ENCODE data around the gene UQCRHL.

UQCRHL gene

GRCh38 chr1:15802234-15802965, 5.0 kb downstream of the UQCRHL start:
- in situ Hi-C loops (cut with MboI; ENCODE audit: low pct_unique_long_range_greater_than_20kb, low sequenced_read_pairs) = no loop called here
- DNase-seq = peak; percentile 16

GRCh38 chr1:15799928-15800835, 7.3 kb downstream of the UQCRHL start:
- peak; percentile 70 for DNase-seq
- in situ Hi-C loops (cut with MboI; ENCODE audit: low pct_unique_long_range_greater_than_20kb, low sequenced_read_pairs) = no loop called here

- in situ Hi-C loops (cut with MboI; ENCODE audit: low pct_unique_long_range_greater_than_20kb, low sequenced_read_pairs) = no loop called here
- no peak for DNase-seq
Measured at GRCh38 chr1:15799004-15799867, 8.2 kb downstream of the UQCRHL start.

GRCh38 chr1:15797614-15798390, 9.6 kb downstream of the UQCRHL start:
- no peak for DNase-seq
- in situ Hi-C loops (cut with MboI; ENCODE audit: low pct_unique_long_range_greater_than_20kb, low sequenced_read_pairs) = no loop called here

- DNase-seq = no peak
- in situ Hi-C loops (cut with MboI; ENCODE audit: low pct_unique_long_range_greater_than_20kb, low sequenced_read_pairs) = no loop called here
Measured at GRCh38 chr1:15796086-15796462, 11.4 kb downstream of the UQCRHL start.

GRCh38 chr1:15788624-15789301, 18.7 kb downstream of the UQCRHL start:
- in situ Hi-C loops (cut with MboI; ENCODE audit: low pct_unique_long_range_greater_than_20kb, low sequenced_read_pairs) = no loop called here
- peak; percentile 39 for DNase-seq

- DNase-seq = no peak
- in situ Hi-C loops (cut with MboI; ENCODE audit: low pct_unique_long_range_greater_than_20kb, low sequenced_read_pairs) = no loop called here
Measured at GRCh38 chr1:15786581-15786980, 20.9 kb downstream of the UQCRHL start.

- no peak for DNase-seq
- in situ Hi-C loops (cut with MboI; ENCODE audit: low pct_unique_long_range_greater_than_20kb, low sequenced_read_pairs) = no loop called here
Measured at GRCh38 chr1:15785683-15786082, 21.8 kb downstream of the UQCRHL start.

GRCh38 chr1:15777909-15778707, 29.3 kb downstream of the UQCRHL start:
- in situ Hi-C loops (cut with MboI; ENCODE audit: low pct_unique_long_range_greater_than_20kb, low sequenced_read_pairs) = no loop called here
- no peak for DNase-seq

- in situ Hi-C loops (cut with MboI; ENCODE audit: low pct_unique_long_range_greater_than_20kb, low sequenced_read_pairs) = no loop called here
Measured at GRCh38 chr1:15775706-15776105, 31.7 kb downstream of the UQCRHL start.

GRCh38 chr1:15771836-15772515, 35.5 kb downstream of the UQCRHL start:
- no peak for DNase-seq
- in situ Hi-C loops (cut with MboI; ENCODE audit: low pct_unique_long_range_greater_than_20kb, low sequenced_read_pairs) = no loop called here

More at GRCh38 chr1:15775706-15776105, 31.7 kb downstream of the UQCRHL start:
- no peak for DNase-seq

GRCh38 chr1:15770313-15770962, 37.0 kb downstream of the UQCRHL start:
- DNase-seq = no peak
- in situ Hi-C loops (cut with MboI; ENCODE audit: low pct_unique_long_range_greater_than_20kb, low sequenced_read_pairs) = no loop called here

- no peak for DNase-seq
- in situ Hi-C loops (cut with MboI; ENCODE audit: low pct_unique_long_range_greater_than_20kb, low sequenced_read_pairs) = no loop called here
Measured at GRCh38 chr1:15768388-15768787, 39.1 kb downstream of the UQCRHL start.

- in situ Hi-C loops (cut with MboI; ENCODE audit: low pct_unique_long_range_greater_than_20kb, low sequenced_read_pairs) = no loop called here
- DNase-seq = no peak
Measured at GRCh38 chr1:15767941-15768340, 39.5 kb downstream of the UQCRHL start.

GRCh38 chr1:15765495-15766194, 41.8 kb downstream of the UQCRHL start:
- DNase-seq = no peak
- in situ Hi-C loops (cut with MboI; ENCODE audit: low pct_unique_long_range_greater_than_20kb, low sequenced_read_pairs) = no loop called here

GRCh38 chr1:15764890-15765289, 42.6 kb downstream of the UQCRHL start:
- in situ Hi-C loops (cut with MboI; ENCODE audit: low pct_unique_long_range_greater_than_20kb, low sequenced_read_pairs) = no loop called here
- no peak for DNase-seq

Measured in KBM-7 (cell line).